ENCODE results near the gene EDEM1. TPM values are rescaled to one million over a fixed set of nuclear protein-coding genes. Genes with fewer than 3 reads are reported as not detected.

EDEM1 gene
- total and polyA plus RNA-seq, 2 experiments from 2014 or later = 5.0 to 51.6 TPM

GRCh38 chr3:5231487-5231886 lies 44.0 kb downstream of the EDEM1 start:
- H3K4me1 ChIP-seq (ENCODE audit: low read depth) = no peaks in the 10 kb centered on the region
- H3K27ac ChIP-seq = no peak overlapping the region
- no peak for TF ChIP-seq CTCF (IDR thresholded peaks at IDR 0.05; ENCODE audit: low read depth, low read length)
- no peak overlapping the region for H3K4me3 ChIP-seq
- no peaks in the 10 kb centered on the region for H3K36me3 ChIP-seq
- no peaks in the 10 kb centered on the region for H3K27me3 ChIP-seq
- DNase-seq (ENCODE audit: low read depth in 1 of 2, low spot score in 1 of 2) = no peak
- no peaks in the 10 kb centered on the region for H3K9me3 ChIP-seq (ENCODE audit: low read depth)

GRCh38 chr3:5232570-5232969 lies 45.1 kb downstream of the EDEM1 start:
- Histone ChIP-seq H3K27ac (no peak overlapping the region), H3K9me3 (ENCODE audit: low read depth) (no peaks in the 10 kb centered on the region), H3K4me1 (ENCODE audit: low read depth) (no peaks in the 10 kb centered on the region), H3K4me3 (no peak overlapping the region), H3K36me3 (no peaks in the 10 kb centered on the region), H3K27me3 (no peaks in the 10 kb centered on the region)
- no peak for TF ChIP-seq CTCF (IDR thresholded peaks at IDR 0.05; ENCODE audit: low read depth, low read length)
- no peak for DNase-seq (ENCODE audit: low read depth in 1 of 2, low spot score in 1 of 2)

- Histone ChIP-seq H3K27ac (no peak overlapping the region), H3K27me3 (no peaks in the 10 kb centered on the region), H3K4me1 (ENCODE audit: low read depth) (no peaks in the 10 kb centered on the region), H3K36me3 (no peaks in the 10 kb centered on the region), H3K9me3 (ENCODE audit: low read depth) (no peaks in the 10 kb centered on the region), H3K4me3 (no peak overlapping the region)
- no peak for TF ChIP-seq CTCF (IDR thresholded peaks at IDR 0.05; ENCODE audit: low read depth, low read length)
- no peak for DNase-seq (ENCODE audit: low read depth in 1 of 2, low spot score in 1 of 2)
These were observed 45.5 kb downstream of the EDEM1 start for GRCh38 chr3:5233026-5233425.

GRCh38 chr3:5235655-5236054 lies 48.1 kb downstream of the EDEM1 start:
- Histone ChIP-seq H3K27me3 (no peaks in the 10 kb centered on the region), H3K9me3 (ENCODE audit: low read depth) (no peaks in the 10 kb centered on the region), H3K27ac (no peak overlapping the region), H3K4me3 (no peak overlapping the region), H3K36me3 (no peaks in the 10 kb centered on the region), H3K4me1 (ENCODE audit: low read depth) (no peaks in the 10 kb centered on the region)
- no peak for DNase-seq (ENCODE audit: low read depth in 1 of 2, low spot score in 1 of 2)
- no peak for TF ChIP-seq CTCF (IDR thresholded peaks at IDR 0.05; ENCODE audit: low read depth, low read length)

GRCh38 chr3:5238545-5238944 lies 51.0 kb downstream of the EDEM1 start:
- no peaks in the 10 kb centered on the region for H3K4me1 ChIP-seq (ENCODE audit: low read depth)
- H3K27ac ChIP-seq = no peak overlapping the region
- no peaks in the 10 kb centered on the region for H3K36me3 ChIP-seq
- H3K9me3 ChIP-seq (ENCODE audit: low read depth) = no peaks in the 10 kb centered on the region
- no peak for DNase-seq (ENCODE audit: low read depth in 1 of 2, low spot score in 1 of 2)
- TF ChIP-seq CTCF (IDR thresholded peaks at IDR 0.05; ENCODE audit: low read depth, low read length) = no peak
- no peaks in the 10 kb centered on the region for H3K27me3 ChIP-seq
- no peak overlapping the region for H3K4me3 ChIP-seq

- peak in 1 of 2 donors; percentile 31 for DNase-seq (ENCODE audit: low read depth in 1 of 2, low spot score in 1 of 2)
- no peak for TF ChIP-seq CTCF (IDR thresholded peaks at IDR 0.05; ENCODE audit: low read depth, low read length)
- Histone ChIP-seq H3K4me1 (ENCODE audit: low read depth) (no peaks in the 10 kb centered on the region), H3K4me3 (no peak overlapping the region), H3K36me3 (no peaks in the 10 kb centered on the region), H3K9me3 (ENCODE audit: low read depth) (no peaks in the 10 kb centered on the region), H3K27me3 (no peaks in the 10 kb centered on the region), H3K27ac (no peak overlapping the region)
These were observed 52.1 kb downstream of the EDEM1 start for GRCh38 chr3:5239602-5240001.
